Left colon (tissue), 2 donors: ENCODE measurements around the gene LDLRAD4. TPM values are rescaled to one million over a fixed set of nuclear protein-coding genes. Genes with fewer than 3 reads are reported as not detected.
A peak's percentile ranks its signal among the peaks of the same experiment; 100 is the strongest.

Experiments used
- ATAC-seq: fragments of 200-7000 bp; cut with Tn5 transposase; one replicate; pipeline ENCODE4 v1.9.1; 2020; ENCODE audit warnings: mild to moderate bottlenecking, moderate library complexity
- DNase-seq, 2 donors: peaks; one replicate each; pipeline ENCODE4 v3.0.0-alpha.2; 2020
- intact Hi-C, 2 donors: fragments of 100-400 bp; cut with DNase I in 1 of 2; cut with micrococcal nuclease in 1 of 2; formaldehyde crosslinking; loops; one replicate each; pipeline versions ENCODE4 v1.11.2 to v1.14.0; 2022; cut with DNase I, micrococcal nuclease
- total RNA-seq, 2 donors: library from RNA; stranded (reverse); fragmentation: NEBNext Ultra II Directional; extraction: Animal tissue kit (Norgen Biotek cat#: 25700); gene quantifications; one replicate each; pipeline ENCODE4 v1.2.1, GENCODE V29; 2021
- donor health status: DM: no; HTN: no; CAD: no.
- donor health status: DM: yes; HTN: yes; CAD: no.

The LDLRAD4 gene
- total RNA-seq, 2 donors from 2014 or later = 33.6 to 49.0 TPM

DNA sequence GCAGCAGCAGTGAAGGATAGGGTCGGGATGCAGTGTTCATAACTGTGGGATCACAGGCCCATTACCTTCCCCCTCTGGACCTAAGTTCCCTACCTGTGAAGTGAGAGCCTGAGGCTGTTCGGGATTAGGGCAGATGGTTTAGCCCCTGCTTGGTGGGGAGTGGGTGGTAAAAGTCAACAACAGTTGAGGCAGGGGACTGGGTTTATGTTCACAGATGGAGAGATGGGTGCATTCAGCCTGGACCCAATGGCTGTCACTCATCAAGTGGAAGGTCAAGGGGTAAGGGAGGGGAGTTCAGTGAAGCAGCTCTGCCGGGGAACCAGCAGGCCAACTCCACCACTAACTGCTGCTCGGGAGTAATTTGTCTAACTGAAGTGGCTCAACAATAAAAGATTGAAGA lies 327.4 kb downstream of the LDLRAD4 start:
- intact Hi-C loops = no loop called here

GRCh38 chr18:13546638-13547037 lies 328.1 kb downstream of the LDLRAD4 start:
- intact Hi-C loops = no loop called here
- ATAC-seq (no peak), DNase-seq (no peak)

More for the DNA sequence above, 327.4 kb downstream of the LDLRAD4 start:
- DNase-seq (no peak), ATAC-seq (no peak)

GRCh38 chr18:13547347-13547746 lies 328.8 kb downstream of the LDLRAD4 start:
- intact Hi-C loops = no loop called here
- ATAC-seq = no peak
- no peak for DNase-seq

DNA sequence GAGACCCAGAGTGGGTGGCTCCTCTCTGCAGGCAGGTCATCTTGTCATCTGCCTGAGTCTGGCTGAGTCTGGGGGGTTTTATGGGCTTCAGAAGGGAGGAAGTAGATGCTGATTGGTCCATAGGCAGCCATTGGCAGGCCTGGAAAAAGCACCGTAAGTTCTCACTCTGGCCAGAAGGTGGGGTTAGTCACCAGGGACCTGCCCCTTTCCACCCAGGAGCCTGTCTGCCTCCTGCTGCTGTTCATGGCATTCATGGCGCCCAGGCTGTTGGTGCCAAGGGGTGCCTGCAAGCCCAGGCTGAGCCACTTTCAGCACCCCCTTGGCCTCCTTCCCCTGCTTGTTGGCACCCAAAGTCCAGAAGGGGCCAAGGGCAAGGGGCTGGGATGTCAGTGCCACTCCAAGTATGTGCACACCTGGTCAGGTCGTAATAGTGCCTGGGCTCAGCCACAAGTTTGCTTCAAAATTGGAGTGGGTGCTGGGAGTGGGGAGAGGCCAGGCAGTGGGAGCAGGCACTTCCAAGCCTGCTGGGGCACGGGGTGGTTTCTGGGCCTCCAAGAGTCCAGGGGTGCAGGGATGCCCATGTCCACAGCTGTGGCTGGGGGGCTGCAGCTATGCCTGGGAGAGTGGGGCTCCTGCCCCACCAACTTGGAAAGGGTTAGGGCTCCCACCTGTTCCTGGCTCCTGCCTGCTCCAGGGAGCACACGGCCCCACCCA lies 329.7 kb downstream of the LDLRAD4 start:
- DNase-seq = no peak

GRCh38 chr18:13548966-13549879 lies 330.7 kb downstream of the LDLRAD4 start:
- intact Hi-C loops = no loop called here

More for the DNA sequence above, 329.7 kb downstream of the LDLRAD4 start:
- intact Hi-C loops = no loop called here
- no peak for ATAC-seq

DNA sequence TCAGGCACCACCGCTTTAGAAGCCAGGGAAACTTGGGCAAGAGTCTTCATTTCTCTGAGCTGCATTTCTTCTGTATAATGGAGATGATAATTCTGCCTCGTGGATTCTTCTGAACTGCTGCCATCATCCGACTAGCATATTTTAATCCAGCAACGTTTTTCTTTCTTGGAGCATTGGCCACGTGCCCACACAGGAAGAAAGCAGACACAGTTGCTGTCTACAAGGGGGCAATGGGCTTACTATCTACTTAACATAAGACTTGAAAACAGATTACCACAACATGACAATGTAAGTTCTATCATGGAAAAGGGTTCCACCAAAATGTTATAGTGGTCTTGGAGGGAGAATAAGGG lies 331.3 kb downstream of the LDLRAD4 start:
- intact Hi-C loops = no loop called here
- DNase-seq (no peak), ATAC-seq (no peak)

More at GRCh38 chr18:13548966-13549879, 330.7 kb downstream of the LDLRAD4 start:
- no peak for ATAC-seq
- no peak for DNase-seq

DNA sequence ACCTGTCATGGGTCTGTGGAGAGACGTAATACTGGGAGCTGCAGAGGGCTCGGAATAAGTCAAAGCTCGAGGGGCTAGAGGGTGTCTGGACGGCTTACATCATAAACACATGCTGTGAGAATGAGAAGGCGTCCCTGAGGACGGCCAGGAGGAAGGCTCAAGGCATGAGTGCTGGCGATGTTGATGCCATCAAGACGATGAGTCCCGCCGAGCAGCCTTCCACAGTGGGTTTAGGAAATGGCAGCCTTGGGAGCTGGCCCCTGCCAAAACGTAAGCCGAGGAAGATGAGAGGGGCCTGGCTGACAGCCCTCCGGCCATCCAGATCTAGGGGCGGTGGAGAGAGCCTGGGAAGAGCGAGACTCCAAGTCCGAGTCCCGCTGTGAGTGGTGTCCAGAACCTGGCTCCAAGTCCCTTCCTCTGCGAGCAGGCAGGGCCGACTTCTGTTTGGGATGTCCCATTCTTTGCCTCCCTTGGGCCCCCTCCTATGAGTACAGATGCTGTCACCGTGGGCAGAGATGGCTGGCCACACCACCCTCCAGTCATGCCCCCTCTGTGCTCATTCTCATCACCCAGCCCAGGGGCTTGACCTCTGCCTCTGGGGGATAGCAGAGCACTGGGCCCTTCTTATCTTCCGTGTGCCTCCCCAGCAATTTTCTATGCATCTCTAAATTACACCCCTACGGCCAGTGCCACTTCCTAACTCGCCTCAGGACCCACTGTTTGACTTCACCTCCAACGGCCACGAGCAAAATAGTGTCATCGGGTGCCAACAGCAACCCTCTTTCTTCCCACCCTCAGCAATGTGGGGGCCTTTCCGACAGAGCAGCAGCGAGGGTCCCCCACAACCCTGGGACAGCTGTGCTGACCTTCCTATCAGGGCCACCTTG lies 332.1 kb downstream of the LDLRAD4 start:
- DNase-seq = no peak
- intact Hi-C loops = no loop called here
- no peak for ATAC-seq

GRCh38 chr18:13551305-13551603 lies 332.7 kb downstream of the LDLRAD4 start:
- intact Hi-C loops = no loop called here
- no peak for ATAC-seq
- DNase-seq = no peak

GRCh38 chr18:13551841-13552733 lies 333.5 kb downstream of the LDLRAD4 start:
- no peak for DNase-seq
- peak; percentile 68 for ATAC-seq
- intact Hi-C loops = no loop called here

DNA sequence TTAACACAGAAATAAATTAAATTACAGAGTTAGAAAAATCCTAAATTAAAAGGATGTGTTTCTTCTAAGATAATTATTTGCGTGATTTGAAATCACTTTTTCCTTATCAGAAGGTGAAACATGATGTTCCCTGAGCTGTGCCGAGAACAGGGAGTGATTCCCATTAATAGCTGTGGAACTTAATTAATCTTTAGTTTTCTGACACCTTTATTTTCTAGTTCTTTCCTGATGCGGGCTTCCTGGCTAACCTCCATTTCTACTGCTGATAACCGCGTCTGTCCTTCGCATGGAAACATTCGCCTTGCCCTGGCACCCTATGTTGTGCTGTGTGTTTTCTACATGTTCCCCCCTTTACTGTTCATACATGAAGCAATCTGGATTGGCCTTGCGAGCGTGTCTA lies 334.9 kb downstream of the LDLRAD4 start:
- intact Hi-C loops = no loop called here
- no peak for ATAC-seq
- no peak for DNase-seq

DNA sequence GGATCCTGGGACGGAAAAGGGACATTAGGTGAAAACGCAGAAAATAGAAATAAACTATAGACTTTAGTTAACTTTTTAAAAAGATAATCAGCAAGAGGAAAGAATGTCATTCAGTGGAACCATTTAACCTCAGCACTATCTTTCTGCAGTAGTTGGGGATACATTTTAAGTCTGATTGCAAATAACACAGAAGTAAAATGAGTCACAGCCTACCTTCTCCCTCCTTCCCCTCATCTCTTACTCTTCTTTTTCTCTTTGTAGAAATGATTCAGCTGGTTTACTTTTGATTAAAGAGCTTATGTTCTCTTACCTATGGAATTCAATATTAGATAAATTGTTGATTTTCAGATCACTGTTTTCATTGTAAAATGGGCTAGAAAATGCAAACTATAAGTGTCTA lies 336.6 kb downstream of the LDLRAD4 start:
- ATAC-seq = no peak
- intact Hi-C loops = no loop called here
- DNase-seq = no peak

DNA sequence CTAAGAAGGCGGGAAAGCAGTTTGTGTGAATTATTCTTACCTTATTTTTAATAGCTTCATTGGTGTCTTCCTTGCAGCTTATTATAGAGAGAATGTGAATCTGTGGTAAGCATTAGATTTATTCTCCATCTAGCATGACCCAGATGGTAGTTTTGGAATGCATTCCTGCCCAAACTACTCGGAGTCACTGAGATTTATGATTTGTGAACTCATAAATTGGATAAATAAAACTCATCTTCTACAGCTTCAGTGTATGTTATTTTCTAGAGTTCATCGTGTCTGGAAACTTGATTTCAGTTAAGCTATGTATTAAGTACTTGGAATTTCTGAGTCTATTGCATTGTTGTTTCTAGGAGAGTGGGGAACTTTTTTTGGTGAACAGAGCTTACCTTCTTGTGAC lies 337.3 kb downstream of the LDLRAD4 start:
- intact Hi-C loops = no loop called here
- DNase-seq (no peak), ATAC-seq (no peak)

- DNase-seq = no peak
- intact Hi-C loops = no loop called here
- no peak for ATAC-seq
These were observed 337.9 kb downstream of the LDLRAD4 start for GRCh38 chr18:13556502-13556901.

DNA sequence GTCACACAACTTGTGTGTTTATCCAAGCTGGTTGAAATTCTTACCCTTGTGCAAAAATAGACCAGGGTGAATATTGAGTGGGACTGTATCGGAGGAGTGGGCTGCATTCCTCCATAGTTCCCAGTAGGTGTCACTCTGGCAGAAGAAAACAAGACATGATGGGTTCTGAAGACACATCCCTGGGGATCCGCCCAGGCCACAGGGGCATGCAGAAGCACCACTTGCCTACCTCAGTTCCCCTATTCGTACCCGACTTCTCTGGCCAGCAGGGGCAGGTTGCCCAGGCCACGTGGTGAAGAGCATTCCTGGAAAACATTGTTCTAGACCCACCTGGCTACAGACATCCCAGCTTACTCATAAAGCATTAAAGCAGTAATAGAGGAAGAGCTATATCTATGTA lies 339.6 kb downstream of the LDLRAD4 start:
- DNase-seq = no peak
- ATAC-seq = peak; percentile 73
- intact Hi-C loops = no loop called here

DNA sequence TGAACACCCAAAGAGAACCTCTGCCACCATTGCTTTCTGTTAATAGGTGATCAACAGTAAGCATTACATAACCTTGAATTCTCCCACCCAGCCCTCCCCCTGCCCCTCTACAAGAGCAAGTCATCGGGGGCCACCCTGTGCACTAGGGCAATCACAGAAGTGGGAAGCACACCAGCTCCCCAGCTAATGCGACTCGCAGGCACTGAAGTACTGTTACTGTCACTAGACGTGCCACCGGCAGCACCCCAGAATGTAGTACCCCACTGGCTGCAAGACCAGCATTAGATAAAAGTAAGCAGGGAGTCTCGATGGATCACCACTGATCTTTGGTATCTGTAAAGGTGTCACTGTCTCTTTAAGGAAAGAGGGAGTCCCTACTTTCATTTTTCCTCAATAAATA lies 340.2 kb downstream of the LDLRAD4 start:
- ATAC-seq (no peak), DNase-seq (no peak)
- intact Hi-C loops = no loop called here

DNA sequence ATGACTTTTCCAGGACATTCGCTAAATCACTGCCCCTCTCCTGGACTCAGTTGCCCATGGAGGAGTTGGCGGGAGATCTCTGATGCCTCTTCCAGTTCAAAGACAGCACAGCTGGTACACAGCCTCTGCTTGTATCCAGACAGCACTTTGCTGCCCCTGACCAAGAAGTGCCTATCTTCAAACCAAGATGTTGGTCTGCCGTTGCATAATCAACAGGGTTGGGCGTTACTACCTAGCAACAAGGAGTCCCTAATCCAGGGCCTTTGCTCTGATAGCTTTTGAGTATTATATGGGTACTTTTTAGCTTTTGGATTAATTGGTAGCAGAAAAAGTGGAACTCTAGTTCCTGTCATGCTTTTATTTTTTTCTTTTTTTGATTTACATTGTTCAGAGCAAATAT lies 341.2 kb downstream of the LDLRAD4 start:
- intact Hi-C loops = no loop called here
- DNase-seq = no peak
- no peak for ATAC-seq

GRCh38 chr18:13560306-13560705 lies 341.7 kb downstream of the LDLRAD4 start:
- DNase-seq (no peak), ATAC-seq (no peak)
- intact Hi-C loops = no loop called here

- no peak for ATAC-seq
These were observed 344.0 kb downstream of the LDLRAD4 start for GRCh38 chr18:13562494-13563029.

More at GRCh38 chr18:13562494-13563029, 344.0 kb downstream of the LDLRAD4 start:
- DNase-seq = no peak
- intact Hi-C loops = no loop called here
